Heart left ventricle (tissue), 13 donors: ENCODE measurements around the gene UBALD1.

ENCODE experiments used
- POLR2A ChIP-seq, 2 donors: fragments of 450-650 bp; IDR thresholded peaks; one replicate each; pipeline ENCODE4 v1.6.1; 2017; ENCODE audit warnings: antibody characterized with exemption in 2 of 2, mild to moderate bottlenecking in 2 of 2, moderate library complexity in 2 of 2
- TF ChIP-seq, protein P1 (sequence below), 12 donors: fragments of 200-600 bp; sonication (generic) in 4 of 12; IDR thresholded peaks; one replicate each; pipeline versions ENCODE4 v1.5.0 to v1.8.0; 2018 to 2022; ENCODE audit warnings: antibody characterized with exemption in 12 of 12, mild to moderate bottlenecking in 5 of 12
- donor health status: ischemic (EF 13 %, LVEDD 7.1; RV severe dilation, severe dysfunction).
- donor health status: DM: no; HTN: yes; CAD: no.
- donor health status: DM: no; HTN: no; CAD: no.
- donor health status: ischemic (EF 25% LVEDD 6.9; RV normal size, moderate dysfunction).
- donor health status: ischemic (EF 25% LVEDD 5.7; RV mildly dilated, moderate dysfunction).
- donor health status: ischemic (EF 35%, LVEDD 5.7; RV mildly dilated, moderate dysfunction).
- donor health status: nonischemic (EF 11% LVEDD 7.7; RV severe dilation, severe dysfunction).
- donor health status: DM: yes; HTN: yes; CAD: no.
- donor health status: PGD.
- donor health status: ischemic (EF 29% LVEDD 5.4; RV normal size, mild dysfunction).
- donor health status: nonischemic (EF 23%, LVEDD 6.1; RV moderate dilation, normal function).

DNA sequence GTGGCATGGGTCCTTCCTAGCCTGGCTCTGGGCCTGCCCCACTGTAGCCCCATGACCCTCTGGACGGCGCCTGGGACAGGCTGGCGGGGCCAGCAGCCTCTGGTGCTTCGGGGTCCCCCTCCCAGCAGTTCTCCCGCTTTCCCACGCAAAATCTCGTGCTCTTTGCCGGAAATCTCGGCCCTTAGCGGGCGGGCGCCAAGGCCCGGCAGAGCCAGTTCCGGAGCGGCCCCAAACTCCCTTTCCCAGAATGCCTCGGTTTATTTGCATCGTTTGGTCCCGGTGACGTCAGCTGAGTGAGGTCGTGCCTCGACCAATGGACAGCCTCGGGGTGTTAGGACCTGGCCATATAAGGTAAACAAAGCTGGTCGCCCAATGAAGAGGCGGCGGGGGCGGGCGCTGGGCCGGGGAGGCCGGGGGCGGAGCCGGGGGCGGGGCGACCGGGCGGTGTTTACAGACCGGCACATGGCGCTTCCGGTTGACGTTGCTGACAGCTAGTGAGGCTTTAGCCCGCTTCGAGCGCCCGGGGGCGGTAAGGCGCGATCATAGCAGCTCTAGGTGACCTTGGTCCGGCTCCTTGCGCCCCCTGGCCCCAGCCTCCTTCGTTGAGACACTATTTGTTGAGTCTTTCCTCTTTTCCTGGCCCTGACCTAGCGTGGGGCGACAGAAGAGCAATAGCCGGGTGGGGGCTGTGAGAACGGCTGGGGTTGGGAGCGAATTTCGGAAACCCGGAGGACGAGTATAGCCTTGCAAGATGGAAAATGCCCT lies 1.5 kb upstream of the UBALD1 start:
- TF ChIP-seq, protein P1, sequence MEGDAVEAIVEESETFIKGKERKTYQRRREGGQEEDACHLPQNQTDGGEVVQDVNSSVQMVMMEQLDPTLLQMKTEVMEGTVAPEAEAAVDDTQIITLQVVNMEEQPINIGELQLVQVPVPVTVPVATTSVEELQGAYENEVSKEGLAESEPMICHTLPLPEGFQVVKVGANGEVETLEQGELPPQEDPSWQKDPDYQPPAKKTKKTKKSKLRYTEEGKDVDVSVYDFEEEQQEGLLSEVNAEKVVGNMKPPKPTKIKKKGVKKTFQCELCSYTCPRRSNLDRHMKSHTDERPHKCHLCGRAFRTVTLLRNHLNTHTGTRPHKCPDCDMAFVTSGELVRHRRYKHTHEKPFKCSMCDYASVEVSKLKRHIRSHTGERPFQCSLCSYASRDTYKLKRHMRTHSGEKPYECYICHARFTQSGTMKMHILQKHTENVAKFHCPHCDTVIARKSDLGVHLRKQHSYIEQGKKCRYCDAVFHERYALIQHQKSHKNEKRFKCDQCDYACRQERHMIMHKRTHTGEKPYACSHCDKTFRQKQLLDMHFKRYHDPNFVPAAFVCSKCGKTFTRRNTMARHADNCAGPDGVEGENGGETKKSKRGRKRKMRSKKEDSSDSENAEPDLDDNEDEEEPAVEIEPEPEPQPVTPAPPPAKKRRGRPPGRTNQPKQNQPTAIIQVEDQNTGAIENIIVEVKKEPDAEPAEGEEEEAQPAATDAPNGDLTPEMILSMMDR (IDR thresholded peaks at IDR 0.05) = peak in 10 of 12 donors; percentile 24 to 70 (median 50)
- peak; percentile 66 to 78 for TF ChIP-seq POLR2A (IDR thresholded peaks at IDR 0.05)
